NCI-H82 treated with DMSO at 0.1 percent for 48 hours (cell line): ENCODE measurements around the gene NFE2.
"Not testable (repeated sequence)": the region's sequence is repeated elsewhere in the genome, so short reads cannot be mapped to it uniquely, and the experiment has no call there.

Experiments
- DNase-seq: peaks from one replicate; lab custom pipeline; 2025; ENCODE audit not compliant: unreplicated experiment; lab: John Stamatoyannopoulos, UW

The NFE2 gene

GRCh38 chr12:54284070-54284780, 16.6 kb downstream of the NFE2 start:
- not testable (repeated sequence) for DNase-seq

- no peak for DNase-seq
Measured at GRCh38 chr12:54282949-54283593, 17.7 kb downstream of the NFE2 start.

- not testable (repeated sequence) for DNase-seq
Measured at GRCh38 chr12:54281694-54282093, 19.1 kb downstream of the NFE2 start.

GRCh38 chr12:54281261-54281638, 19.6 kb downstream of the NFE2 start:
- DNase-seq, result not testable (repeated sequence)

- DNase-seq, result peak; percentile 99
Measured at GRCh38 chr12:54280468-54281260, 20.2 kb downstream of the NFE2 start, which contains the start of gene HNRNPA1. Gene HNRNPA1 (plus strand): TSS chr12:54280726. CDS start chr12:54280808, 82 bp downstream.

- peak; percentile 98 for DNase-seq
Measured at GRCh38 chr12:54279632-54280467, 21.0 kb downstream of the NFE2 start, which contains the start of gene CBX5. Gene CBX5 (minus strand): TSS chr12:54280122. CDS start chr12:54257650, 22,472 bp downstream.

GRCh38 chr12:54279227-54279631, 21.6 kb downstream of the NFE2 start:
- DNase-seq, result no peak

- no peak for DNase-seq
Measured at GRCh38 chr12:54277823-54278276, 23.0 kb downstream of the NFE2 start.

GRCh38 chr12:54276368-54276767, 24.4 kb downstream of the NFE2 start:
- DNase-seq, result no peak

GRCh38 chr12:54273981-54274380, 26.8 kb downstream of the NFE2 start:
- DNase-seq, result no peak

- no peak for DNase-seq
Measured at GRCh38 chr12:54272214-54272613, 28.6 kb downstream of the NFE2 start.

GRCh38 chr12:54270345-54270744, 30.5 kb downstream of the NFE2 start:
- no peak for DNase-seq

- DNase-seq, result no peak
Measured at GRCh38 chr12:54266852-54267251, 34.0 kb downstream of the NFE2 start.

- peak; percentile 85 for DNase-seq
Measured at GRCh38 chr12:54265364-54265812, 35.4 kb downstream of the NFE2 start.

- DNase-seq, result peak; percentile 90
Measured at GRCh38 chr12:54262403-54262925, 38.4 kb downstream of the NFE2 start.

GRCh38 chr12:54261815-54262402, 38.9 kb downstream of the NFE2 start:
- DNase-seq, result no peak

- DNase-seq, result peak; percentile 100
Measured at GRCh38 chr12:54259194-54260011, 41.4 kb downstream of the NFE2 start.

- DNase-seq, result no peak
Measured at GRCh38 chr12:54258201-54258681, 42.6 kb downstream of the NFE2 start.

GRCh38 chr12:54257332-54257731, 43.5 kb downstream of the NFE2 start:
- peak; percentile 49 for DNase-seq
